ENCODE data around the gene STXBP5. TPM values are rescaled to one million over a fixed set of nuclear protein-coding genes. Genes with fewer than 3 reads are reported as not detected.

STXBP5 gene
- total and polyA plus RNA-seq, 2 of the 4 experiments (the other 2 are of a cell fraction), result 13.2 to 46.4 TPM

DNA sequence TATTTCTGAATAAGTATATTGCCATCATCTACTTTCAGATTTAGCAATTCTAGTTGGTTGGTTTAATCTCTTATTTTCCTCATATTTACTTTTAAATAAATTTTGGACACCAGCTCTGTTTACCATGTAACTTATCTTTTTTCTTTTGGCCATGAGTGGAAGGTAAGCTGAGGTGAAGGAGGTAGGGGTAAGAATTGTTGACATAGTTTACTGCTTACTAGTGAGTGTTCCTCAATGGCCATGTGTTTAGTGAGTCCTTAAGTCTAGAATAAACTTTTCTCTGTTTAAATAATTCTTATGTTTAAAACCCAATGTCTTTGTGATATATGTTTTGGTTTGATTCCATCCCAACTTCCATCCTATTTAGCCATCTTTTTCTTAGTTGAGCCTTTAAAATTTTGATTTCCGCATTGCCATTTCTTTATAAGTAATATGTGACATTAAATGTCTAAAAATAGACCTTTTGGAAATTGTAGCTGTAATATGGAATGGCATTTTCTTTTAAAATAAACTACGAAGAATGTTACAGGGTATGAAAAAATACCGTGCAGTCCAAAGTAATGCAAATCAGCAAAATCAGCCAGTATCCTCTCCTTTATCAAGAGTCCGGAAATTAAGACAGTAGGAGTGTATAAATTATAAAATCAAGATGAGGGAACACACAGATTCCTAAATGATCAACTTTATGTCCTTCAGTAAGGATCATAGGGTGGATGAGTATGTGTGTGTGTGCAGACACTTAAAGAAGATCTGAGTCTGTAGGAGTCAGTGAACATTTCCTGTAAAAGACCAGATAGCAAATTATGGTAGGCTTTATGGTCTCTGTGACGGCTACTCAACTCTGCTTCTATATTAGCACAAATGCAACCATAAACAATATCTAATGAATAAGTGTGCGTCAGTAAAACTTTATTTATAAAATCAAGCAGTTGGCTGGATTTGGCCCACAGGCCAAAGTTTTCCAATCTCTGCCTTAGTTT, 10.3 kb downstream of the STXBP5 start:
- H2AK5ac ChIP-seq (ENCODE audit: low read depth, low read length), result no peak overlapping the region
- no peak overlapping the region for H3K4me2 ChIP-seq (ENCODE audit: low read depth, low read length)
- intact Hi-C loops (cut with micrococcal nuclease) (no loop called here), dilution Hi-C loops (cut with HindIII; ENCODE audit: low sequenced_read_pairs, unreplicated experiment) (no loop called here), in situ Hi-C loops (cut with MboI; ENCODE audit: low sequenced_read_pairs) (loop anchor here (25.0 kb wide), 1 partner anchor 302 kb away; no protein-coding TSS in a partner anchor)
- H3K4ac ChIP-seq (ENCODE audit: low read depth, low read length), result no peak overlapping the region
- no TSS peak for BruUV-seq (replicated peaks)
- H3K79me1 ChIP-seq (ENCODE audit: low read depth in 1 of 2, low read length in 2 of 2), result peaks cover 20 to 43% of the 10 kb centered on the region in 2 experiments
- H3K9me3 ChIP-seq (ENCODE audit: control insufficient read depth, insufficient read depth, low read length), result no peaks in the 10 kb centered on the region
- no peak overlapping the region for H2AK9ac ChIP-seq (replicated peaks; ENCODE audit: low read depth, low read length, poor library complexity)
- no peak overlapping the region for H4K91ac ChIP-seq (ENCODE audit: insufficient read depth, low read depth, low read length)
- H4K8ac ChIP-seq (ENCODE audit: low read depth in 2 of 2, low read length in 2 of 2), result no peak overlapping the region
- no peak for TF ChIP-seq MAFK (IDR thresholded peaks at IDR 0.05; ENCODE audit: low read depth, low read length)
- TF ChIP-seq RFX5 (IDR thresholded peaks at IDR 0.05; ENCODE audit: low read depth, low read length), result no peak
- no peak for TF ChIP-seq FOS (IDR thresholded peaks at IDR 0.05; ENCODE audit: low read depth, low read length)
- no peak for TF ChIP-seq MXI1 (IDR thresholded peaks at IDR 0.05; ENCODE audit: borderline replicate concordance, low read depth, low read length)
- TF ChIP-seq SMC3 (IDR thresholded peaks at IDR 0.05; ENCODE audit: low read depth, low read length), result no peak
- H2BK120ac ChIP-seq (ENCODE audit: low read depth, low read length), result no peak overlapping the region
- H3K56ac ChIP-seq (ENCODE audit: extremely low read depth, insufficient read depth, low read length), result no peak overlapping the region
- no peak overlapping the region for H3K9ac ChIP-seq (ENCODE audit: low read depth, low read length)
- CTCF ChIA-PET, result no interaction called here
- H3K23ac ChIP-seq (ENCODE audit: low read depth, low read length), result no peak overlapping the region
- H2BK20ac ChIP-seq (ENCODE audit: low read depth, low read length), result no peak overlapping the region
- no peak overlapping the region for H3K27ac ChIP-seq (ENCODE audit: insufficient read depth, low read length)
- ATAC-seq (ENCODE audit: low read depth) (peak; percentile 59), DNase-seq (peak; percentile 19)
- no peak overlapping the region for H3K4me3 ChIP-seq (ENCODE audit: insufficient read depth, low read depth, low read length)
- WGBS, 2 experiments (ENCODE audit: extremely low coverage in 2 of 2, insufficient read length in 1 of 2), result no CpG with 5 or more reads among the region's 6 CpGs
- H4K20me1 ChIP-seq (ENCODE audit: insufficient read depth, low read length), result 0 out of 2 replicates have a peak, but pooled peaks cover 4% of the 10 kb centered on the region
- POLR2A ChIA-PET (ENCODE audit: unreplicated experiment), result no interaction called here
- peaks cover 2% of the 10 kb centered on the region for H3K4me1 ChIP-seq (ENCODE audit: control insufficient read depth, insufficient read depth, low read length)
- H3K9me1 ChIP-seq (ENCODE audit: insufficient read depth, low read length), result peaks cover 2% of the 10 kb centered on the region; the same call in 1 of the 2 replicates
- peak overlapping the region; percentile 27; the same call in 1 of the 2 replicates for H3K18ac ChIP-seq (ENCODE audit: low read depth, low read length)
- H2BK15ac ChIP-seq (ENCODE audit: low read depth, low read length), result no peak overlapping the region
- peaks cover 11% of the 10 kb centered on the region for H3K36me3 ChIP-seq (ENCODE audit: control insufficient read depth, insufficient read depth, low read length)
- peak overlapping the region; percentile 4 for H2BK5ac ChIP-seq (ENCODE audit: low read depth, low read length, poor library complexity, severe bottlenecking)
- H3K14ac ChIP-seq (replicated peaks; ENCODE audit: low read depth, low read length), result no peak overlapping the region
- H2AFZ ChIP-seq (replicated peaks; ENCODE audit: low read length, poor library complexity), result no peak overlapping the region
- H3K27me3 ChIP-seq (ENCODE audit: control insufficient read depth, insufficient read depth, low read length), result no peaks in the 10 kb centered on the region
- H4K5ac ChIP-seq (ENCODE audit: low read depth, low read length), result no peak overlapping the region

Measured in IMR-90 (cell line).